Sigmoid colon (tissue), 4 donors: ENCODE data around the gene OR7G2.

Experiments
- CTCF ChIP-seq, 4 experiments: fragments of 450-650 bp in 3 of 4; fragments of 200-600 bp in 1 of 4; IDR thresholded peaks; one replicate each; pipeline ENCODE4 v1.5.1; 2016 to 2019; ENCODE audit warnings: antibody characterized with exemption in 4 of 4, mild to moderate bottlenecking in 3 of 4, moderate library complexity in 2 of 4
- EP300 ChIP-seq, 4 donors: sonication (generic); formaldehyde crosslinking; IDR thresholded peaks; one replicate each; pipeline ENCODE4 v1.6.1; 2017; ENCODE audit warnings: antibody characterized with exemption in 4 of 4
- POLR2A ChIP-seq, 2 donors: fragments of 450-650 bp; IDR thresholded peaks; one replicate each; pipeline ENCODE4 v1.6.1; 2016; ENCODE audit warnings: antibody characterized with exemption in 2 of 2, mild to moderate bottlenecking in 2 of 2, moderate library complexity in 2 of 2
- POLR2AphosphoS5 ChIP-seq, 4 donors: sonication (generic); formaldehyde crosslinking; IDR thresholded peaks; one replicate each; pipeline ENCODE4 v1.6.1; 2017; ENCODE audit warnings: antibody characterized with exemption in 4 of 4

DNA sequence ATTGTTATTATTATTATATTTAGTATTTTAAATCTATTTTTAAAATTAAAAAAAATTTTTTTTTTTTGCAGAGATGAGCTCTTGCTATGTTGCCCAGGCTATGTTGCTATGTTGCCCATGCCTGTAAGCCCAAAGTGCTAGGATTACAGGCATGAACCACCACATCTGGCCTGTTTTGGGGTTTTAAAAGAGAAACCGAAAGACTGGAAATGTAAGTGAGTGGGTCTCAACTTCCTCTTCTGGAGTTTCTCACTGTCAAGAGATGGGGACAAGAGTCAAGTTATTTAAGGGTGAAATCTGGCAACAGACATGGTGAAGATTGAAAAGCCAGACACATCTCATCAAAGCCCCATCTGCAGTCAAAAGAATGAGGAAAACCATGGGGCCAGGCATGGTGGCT is 23.7 kb upstream of the OR7G2 start:
- no peak for TF ChIP-seq CTCF (IDR thresholded peaks at IDR 0.05)
- TF ChIP-seq EP300 (IDR thresholded peaks at IDR 0.05): no peak
- no peak for TF ChIP-seq POLR2A (IDR thresholded peaks at IDR 0.05)
- no peak for TF ChIP-seq POLR2AphosphoS5 (IDR thresholded peaks at IDR 0.05)
